HG03039 (cell line): ENCODE data around the gene NTRK2.
"Not testable (repeated sequence)": the region's sequence is repeated elsewhere in the genome, so short reads cannot be mapped to it uniquely, and the experiment has no call there.

Experiments
- ATAC-seq: cut with Tn5 transposase; IDR thresholded peaks from one replicate; pipeline ENCODE4 v1.9.1; 2021; ENCODE audit warnings: mild to moderate bottlenecking, moderate library complexity; ENCODE audit not compliant: unreplicated experiment

NTRK2 gene

DNA sequence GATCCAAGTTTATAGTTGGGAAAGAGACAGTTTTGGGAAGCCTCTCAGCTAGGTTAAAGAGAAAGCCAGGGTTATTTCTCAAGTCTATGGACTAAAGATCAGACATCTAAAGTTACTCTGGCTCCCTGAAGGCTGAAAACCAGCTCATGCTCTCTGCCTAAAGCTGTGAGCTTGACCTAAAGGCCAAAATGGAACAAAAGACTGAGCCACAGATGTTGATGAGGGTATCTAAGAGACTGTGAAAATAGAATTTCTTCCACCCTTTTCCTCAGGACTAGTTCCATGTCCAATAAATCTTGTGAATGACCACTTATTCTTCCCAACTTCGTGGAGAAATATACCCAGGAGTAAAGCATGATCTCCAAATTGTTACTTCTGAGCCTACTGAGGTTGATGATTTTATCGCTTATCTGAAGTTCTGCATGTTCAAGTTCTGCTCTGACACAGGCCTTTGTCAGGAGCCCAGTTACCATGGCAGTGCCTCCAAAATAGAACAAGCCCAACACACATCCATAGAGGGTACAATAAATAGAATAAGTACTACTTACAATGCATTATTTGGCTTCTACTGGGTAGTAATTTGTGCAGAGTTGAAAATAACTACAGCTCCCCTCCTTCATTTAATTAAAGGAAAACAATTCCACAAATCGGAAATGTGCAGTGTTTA is 373.6 kb downstream of the NTRK2 start:
- no peak for ATAC-seq

DNA sequence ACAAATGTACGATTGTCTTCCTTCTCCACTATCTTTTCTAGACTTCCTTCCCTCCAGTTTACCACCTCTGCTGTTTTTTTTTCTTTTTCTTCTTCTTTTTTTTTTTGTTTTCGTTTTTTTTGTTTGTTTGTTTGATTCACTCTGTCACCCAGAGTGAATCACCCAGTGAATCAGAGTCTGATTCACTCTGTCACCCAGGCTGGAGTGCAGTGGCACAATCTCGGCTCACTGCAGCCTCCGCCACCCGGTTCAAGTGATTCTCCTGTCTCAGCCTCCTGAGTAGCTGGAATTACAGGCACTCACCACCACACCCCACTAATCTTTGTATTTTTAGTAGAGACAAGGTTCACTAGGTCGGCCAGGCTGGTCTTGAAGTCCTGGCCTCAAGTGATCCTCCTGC is 375.7 kb downstream of the NTRK2 start:
- no peak for ATAC-seq

DNA sequence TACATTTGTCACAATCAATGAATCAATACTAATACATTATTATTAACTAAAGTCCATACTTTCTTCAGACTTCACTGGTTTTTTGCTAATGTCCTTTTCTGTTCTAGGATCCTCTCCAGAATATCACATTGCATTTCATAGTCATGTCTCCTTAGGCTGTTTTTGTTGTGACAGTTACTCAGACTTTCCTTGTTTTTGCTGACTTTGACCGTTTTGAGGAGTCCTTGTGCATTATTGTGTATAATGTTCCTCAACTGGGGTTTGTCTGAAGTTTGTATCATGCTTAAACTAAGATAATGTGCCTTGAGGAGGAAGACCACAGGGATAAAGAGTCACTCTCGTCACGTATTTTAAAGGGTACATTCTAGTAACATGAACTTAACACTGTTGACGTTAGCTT is 376.9 kb downstream of the NTRK2 start:
- ATAC-seq = no peak

DNA sequence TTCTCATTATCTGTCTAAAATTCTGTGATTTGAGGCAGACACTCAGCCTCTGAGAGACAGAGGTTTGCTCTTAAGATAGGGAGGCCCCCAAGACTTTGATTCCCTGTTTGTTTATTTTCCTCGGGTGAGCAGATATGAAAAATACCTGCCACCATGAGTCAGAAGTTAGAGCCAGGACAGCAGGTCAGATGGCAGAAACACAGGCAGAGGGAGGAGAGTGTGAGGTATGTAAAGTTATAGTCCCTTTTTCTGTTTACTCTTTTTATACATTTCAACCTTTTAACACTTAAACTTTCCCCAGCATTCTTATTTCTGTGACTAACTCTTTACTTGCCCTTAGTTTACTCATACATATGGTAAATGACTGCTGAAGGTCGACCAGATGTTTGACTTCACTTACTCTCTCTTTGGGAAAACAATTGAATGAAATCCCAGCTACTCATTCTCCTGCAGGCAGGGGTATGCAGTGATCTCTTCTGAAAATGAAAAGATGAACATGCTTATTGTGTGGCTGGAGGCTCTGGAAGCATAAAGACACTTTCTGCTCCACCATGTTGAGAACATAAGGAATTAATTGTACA is 383.8 kb downstream of the NTRK2 start:
- no peak for ATAC-seq

DNA sequence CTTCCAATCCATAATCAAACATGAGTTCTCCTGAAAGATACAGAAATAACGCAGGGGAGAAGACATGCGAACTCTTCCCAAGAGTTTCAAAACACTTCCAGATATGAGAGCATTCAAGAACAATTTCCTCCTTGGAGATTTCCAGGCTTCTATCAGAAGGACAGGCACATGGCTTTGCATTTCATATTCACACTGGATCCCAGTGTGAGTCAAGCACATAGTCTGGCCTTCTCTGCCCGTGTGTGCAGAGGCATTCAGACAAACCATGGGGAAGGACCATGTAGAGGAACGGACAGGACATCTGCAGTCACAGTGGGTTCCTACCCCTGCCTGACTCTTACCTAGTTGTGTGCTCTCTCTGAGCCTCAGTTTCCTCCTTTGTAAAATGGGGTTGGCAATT is 384.5 kb downstream of the NTRK2 start:
- ATAC-seq = no peak

DNA sequence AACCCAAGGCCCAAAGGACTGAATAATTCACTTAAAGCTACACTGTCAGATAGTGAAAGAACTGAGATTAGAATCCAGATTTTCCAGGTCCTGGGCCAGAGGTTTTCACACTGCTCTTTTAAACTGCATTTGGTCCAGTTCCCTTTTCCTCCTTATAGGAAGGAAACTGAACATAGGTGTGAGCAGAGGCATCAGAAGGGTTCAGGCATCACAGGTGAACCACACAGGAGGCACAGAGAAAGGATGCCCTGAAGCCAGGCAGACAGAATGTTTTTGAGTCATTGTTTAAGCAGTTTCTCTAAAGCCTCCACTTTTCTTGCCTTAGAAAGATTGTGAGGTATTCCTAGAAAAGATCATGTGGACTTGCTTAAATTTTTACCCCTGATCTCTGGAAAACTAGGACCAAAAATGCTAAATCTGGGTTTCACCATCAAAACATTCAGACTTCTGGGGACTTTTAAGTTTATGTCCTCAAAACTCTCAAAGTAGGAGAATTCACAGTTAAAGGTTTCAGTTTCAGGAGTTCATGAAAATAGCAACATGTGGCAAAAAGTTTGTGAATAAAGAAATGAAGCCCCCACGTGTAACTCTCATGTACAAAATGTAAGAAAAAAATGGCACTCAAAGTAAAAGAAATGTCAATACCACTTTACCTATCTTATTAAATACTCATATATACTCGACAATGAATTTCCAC is 386.1 kb downstream of the NTRK2 start:
- peak; percentile 52 for ATAC-seq

DNA sequence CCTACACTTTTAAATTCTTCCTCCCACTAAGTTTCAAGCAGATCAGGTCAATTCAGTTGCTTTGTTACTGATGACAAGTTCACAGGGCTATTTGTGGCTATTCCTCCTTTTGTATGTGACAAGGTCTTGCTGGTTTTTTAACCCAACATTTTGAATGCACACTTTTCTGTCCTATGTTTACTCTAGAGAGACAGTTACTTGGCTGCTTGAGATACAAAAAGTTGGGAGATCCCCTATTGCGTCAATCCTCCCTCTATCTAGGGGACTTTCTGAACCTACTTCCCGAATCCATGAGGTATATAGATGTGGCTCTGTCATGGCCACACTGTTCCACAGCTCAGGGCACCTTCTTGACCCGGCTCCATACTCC is 386.7 kb downstream of the NTRK2 start:
- peak; percentile 63 for ATAC-seq

DNA sequence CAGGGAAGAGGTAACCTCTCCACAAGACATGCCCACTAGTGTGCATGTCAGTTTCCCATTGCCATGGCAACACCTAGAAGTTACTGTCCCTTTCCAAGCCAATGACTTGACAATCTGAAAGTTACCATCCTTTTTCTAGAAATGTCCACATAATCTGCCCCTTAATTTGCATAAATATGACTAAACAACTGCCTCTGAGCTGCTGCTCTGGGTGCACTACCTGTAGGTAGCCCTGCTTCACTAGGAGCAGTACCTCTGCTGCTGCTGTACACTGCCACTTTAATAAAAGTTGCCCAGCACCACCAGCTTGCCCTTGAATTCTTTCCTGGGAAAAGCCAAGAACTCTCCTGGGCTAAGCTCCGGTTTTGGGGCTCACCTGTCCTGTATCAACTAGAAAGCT is 392.4 kb downstream of the NTRK2 start:
- no peak for ATAC-seq

DNA sequence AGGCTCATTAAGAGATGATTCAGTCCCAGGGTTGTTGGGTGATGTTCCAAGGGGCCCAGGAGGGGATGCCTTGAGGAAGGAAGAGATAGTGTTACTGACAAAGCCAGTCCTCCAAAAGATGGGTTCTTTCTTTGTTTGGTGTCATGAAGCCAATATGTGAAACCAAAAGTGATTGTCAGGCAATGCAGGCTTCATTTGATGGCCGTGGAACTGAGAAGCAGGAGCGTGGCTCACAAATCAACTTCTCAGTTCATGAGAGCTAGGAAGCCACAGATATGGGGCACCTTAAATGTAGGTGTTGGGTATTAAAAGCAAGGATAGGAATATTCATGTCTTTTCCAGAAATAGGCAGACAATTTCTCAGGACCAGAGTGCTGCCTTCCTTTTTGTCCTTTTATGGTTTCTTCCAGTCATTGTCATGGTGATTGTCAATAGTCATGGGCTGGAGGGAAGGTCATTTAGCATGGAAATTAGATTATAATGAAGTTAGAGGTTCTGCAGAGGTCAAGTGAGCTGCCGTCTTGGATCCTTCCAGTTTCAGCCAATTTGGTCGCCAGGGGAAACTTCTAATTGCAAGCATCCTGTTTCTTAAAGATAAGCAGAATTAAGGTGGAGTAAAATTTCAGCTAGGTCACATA is 393.0 kb downstream of the NTRK2 start:
- ATAC-seq = no peak

DNA sequence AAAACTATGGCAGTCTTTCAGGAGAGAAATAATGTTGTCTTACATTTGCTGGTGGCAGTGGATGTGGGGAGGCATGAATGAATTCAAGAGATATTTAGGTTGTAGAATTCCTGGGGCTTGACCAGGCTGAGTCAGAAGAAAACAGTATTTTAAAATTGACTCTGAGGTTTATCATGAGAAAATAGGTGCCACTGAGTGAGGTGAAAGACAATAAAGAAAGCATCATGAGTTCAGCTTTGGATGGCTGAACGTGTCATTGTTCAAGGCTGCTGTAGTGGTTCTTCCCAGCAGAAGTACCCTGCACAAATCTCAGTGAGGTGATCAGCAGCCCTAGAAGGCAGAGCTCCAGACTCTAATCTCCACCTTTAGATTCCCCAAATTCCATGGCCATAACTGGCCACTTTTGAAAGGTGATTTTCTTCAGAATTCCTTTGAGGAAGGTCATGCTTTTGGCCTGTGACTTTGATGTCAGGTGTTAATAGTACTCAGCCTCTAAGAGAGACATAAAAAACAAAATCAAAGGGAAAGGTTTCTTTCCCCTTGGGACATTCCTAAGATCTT is 395.4 kb downstream of the NTRK2 start:
- no peak for ATAC-seq

DNA sequence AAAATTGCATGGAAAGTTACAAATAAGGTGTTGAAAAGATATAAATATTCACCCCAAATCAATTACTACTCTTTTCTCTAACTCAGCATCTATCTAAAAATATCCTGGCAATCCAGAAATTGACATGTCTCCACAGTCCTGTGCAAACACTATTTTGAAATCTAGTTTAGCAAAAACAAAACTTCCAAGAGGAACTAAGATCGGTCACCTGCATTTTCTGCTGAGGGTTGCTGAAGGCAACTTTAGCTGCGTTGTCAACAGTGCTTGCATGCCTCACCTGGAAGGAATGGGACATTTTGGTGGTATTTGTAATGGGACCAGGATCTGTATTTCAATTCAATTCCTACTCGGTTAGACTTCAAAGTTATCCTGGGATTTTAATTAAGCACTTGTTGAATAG is 398.3 kb downstream of the NTRK2 start:
- ATAC-seq = peak; percentile 87

DNA sequence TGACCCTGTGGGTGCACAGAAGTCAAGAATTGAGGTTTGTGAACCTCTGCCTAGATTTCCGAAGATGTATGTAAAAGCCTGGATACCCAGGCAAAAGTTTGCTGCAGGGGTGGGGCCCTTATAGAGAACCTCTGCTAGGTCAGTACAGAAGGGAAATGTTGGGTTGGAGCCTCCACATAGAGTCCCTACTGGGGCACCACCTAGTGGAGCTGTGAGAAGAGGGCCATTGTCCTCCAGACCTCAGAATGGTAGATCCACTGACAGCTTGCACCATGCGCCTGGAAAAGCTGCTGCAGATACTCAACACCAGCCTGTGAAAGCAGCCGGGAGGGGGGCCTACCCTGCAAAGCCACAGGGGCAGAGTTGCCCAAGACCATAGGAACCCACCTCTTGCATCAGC is 399.9 kb downstream of the NTRK2 start:
- not testable (repeated sequence) for ATAC-seq
